ENCODE data around the gene KRCC1. TPM values are rescaled to one million over a fixed set of nuclear protein-coding genes. Genes with fewer than 3 reads are reported as not detected.

The KRCC1 gene
- total RNA-seq, 1 donor from 2014 or later = 15.5 TPM

GRCh38 chr2:88078643-88079172 lies 23.1 kb upstream of the KRCC1 start:
- Mint-ChIP-seq H3K4me1 (peaks cover 20% of the 10 kb centered on the region), H3K4me3 (no peak overlapping the region), H3K9me3 (peaks cover 4% of the 10 kb centered on the region), H3K27ac (ENCODE audit: unreplicated experiment) (no peak overlapping the region), H3K27me3 (ENCODE audit: low read depth) (no peaks in the 10 kb centered on the region), H3K36me3 (ENCODE audit: low read depth) (no peaks in the 10 kb centered on the region)
- DNase-seq (ENCODE audit: low read depth, low spot score) = no peak
- TF ChIP-seq CTCF (conservative IDR thresholded peaks at IDR 0.05) = no peak

DNA sequence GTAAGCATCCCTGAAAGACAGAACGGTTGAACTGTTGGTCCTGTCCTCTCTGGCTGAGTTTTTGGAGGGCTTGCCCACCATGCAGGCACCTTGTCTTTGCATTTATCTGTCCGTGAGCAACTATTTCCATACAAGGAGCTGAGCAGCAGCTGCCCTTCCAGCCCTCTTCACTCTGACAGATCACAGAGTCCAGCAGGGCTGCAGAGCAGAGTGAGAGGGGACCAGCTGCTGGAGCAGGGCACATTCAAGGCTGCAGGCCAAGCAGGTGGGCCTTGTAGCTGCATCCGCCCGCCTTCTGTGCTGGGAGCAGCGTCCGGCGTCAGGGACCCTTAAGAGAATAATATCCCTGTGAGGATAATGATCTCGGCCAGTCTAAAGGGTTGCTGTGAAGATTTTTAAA lies 21.5 kb upstream of the KRCC1 start:
- Mint-ChIP-seq H3K4me1 (peaks cover 5% of the 10 kb centered on the region), H3K4me3 (no peak overlapping the region), H3K27me3 (ENCODE audit: low read depth) (no peaks in the 10 kb centered on the region), H3K36me3 (ENCODE audit: low read depth) (no peaks in the 10 kb centered on the region), H3K9me3 (peaks cover 8% of the 10 kb centered on the region), H3K27ac (ENCODE audit: unreplicated experiment) (no peak overlapping the region)
- DNase-seq (ENCODE audit: low read depth, low spot score) = no peak
- TF ChIP-seq CTCF (conservative IDR thresholded peaks at IDR 0.05) = no peak

- H3K36me3 Mint-ChIP-seq (ENCODE audit: low read depth) = no peaks in the 10 kb centered on the region
- no peak for DNase-seq (ENCODE audit: low read depth, low spot score)
- no peaks in the 10 kb centered on the region for H3K27me3 Mint-ChIP-seq (ENCODE audit: low read depth)
- peaks cover 6% of the 10 kb centered on the region for H3K9me3 Mint-ChIP-seq
- no peak overlapping the region for H3K4me3 Mint-ChIP-seq
- no peaks in the 10 kb centered on the region for H3K4me1 Mint-ChIP-seq
- no peak for TF ChIP-seq CTCF (conservative IDR thresholded peaks at IDR 0.05)
- no peak overlapping the region for H3K27ac Mint-ChIP-seq (ENCODE audit: unreplicated experiment)
Observed at GRCh38 chr2:88074854-88075292, 19.3 kb upstream of the KRCC1 start.

DNA sequence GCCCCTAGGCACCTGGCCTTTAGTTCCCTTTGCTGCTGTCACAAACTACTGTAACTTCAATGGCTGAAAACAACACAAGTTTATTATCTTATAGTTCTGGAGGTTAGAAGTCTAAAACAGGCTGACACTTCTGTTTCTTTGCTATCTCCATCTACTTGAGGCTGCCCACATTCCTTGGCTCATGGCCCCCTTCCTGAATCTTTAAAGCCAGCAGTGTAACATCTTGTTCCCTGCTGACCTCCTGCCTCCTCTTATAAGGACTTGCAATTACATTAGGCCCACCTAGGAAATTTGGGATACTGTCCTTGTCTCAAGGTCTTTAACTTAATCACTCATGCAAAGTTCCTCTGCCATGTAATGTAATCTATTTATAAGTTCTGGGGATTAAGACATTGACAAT lies 18.6 kb upstream of the KRCC1 start:
- no peak for TF ChIP-seq CTCF (conservative IDR thresholded peaks at IDR 0.05)
- DNase-seq (ENCODE audit: low read depth, low spot score) = no peak
- no peak overlapping the region for H3K4me3 Mint-ChIP-seq
- no peaks in the 10 kb centered on the region for H3K36me3 Mint-ChIP-seq (ENCODE audit: low read depth)
- no peaks in the 10 kb centered on the region for H3K4me1 Mint-ChIP-seq
- H3K27me3 Mint-ChIP-seq (ENCODE audit: low read depth) = no peaks in the 10 kb centered on the region
- peaks cover 6% of the 10 kb centered on the region for H3K9me3 Mint-ChIP-seq
- no peak overlapping the region for H3K27ac Mint-ChIP-seq (ENCODE audit: unreplicated experiment)

DNA sequence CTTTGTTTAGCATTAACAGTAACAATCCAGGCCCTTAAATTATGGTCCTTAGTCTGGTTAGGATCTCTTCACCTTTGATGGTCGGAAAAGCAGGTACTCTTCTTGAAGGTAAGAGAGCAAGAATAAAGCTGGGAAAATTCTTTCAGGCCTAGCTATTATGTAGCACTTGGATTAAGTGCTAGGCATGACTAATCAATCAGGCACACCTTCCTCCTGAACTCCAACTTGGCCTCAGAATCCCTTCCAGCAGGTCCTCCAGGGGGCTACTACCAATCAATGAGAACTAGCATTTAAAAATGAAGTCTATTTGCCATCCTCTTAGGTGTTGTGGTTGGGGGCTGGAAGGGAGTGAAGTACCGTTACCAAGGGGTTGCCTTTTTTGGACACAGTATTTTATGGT lies 15.8 kb upstream of the KRCC1 start:
- Mint-ChIP-seq H3K27me3 (ENCODE audit: low read depth) (no peaks in the 10 kb centered on the region), H3K4me3 (no peak overlapping the region), H3K27ac (ENCODE audit: unreplicated experiment) (no peak overlapping the region), H3K4me1 (peaks cover 6% of the 10 kb centered on the region), H3K36me3 (ENCODE audit: low read depth) (no peaks in the 10 kb centered on the region), H3K9me3 (peaks cover 6% of the 10 kb centered on the region)
- no peak for DNase-seq (ENCODE audit: low read depth, low spot score)
- TF ChIP-seq CTCF (conservative IDR thresholded peaks at IDR 0.05) = no peak
